Purkinje cell (primary cell): ENCODE results near the gene PDCD2. TPM values are rescaled to one million over a fixed set of nuclear protein-coding genes. Genes with fewer than 3 reads are reported as not detected.

Experiments used
- polyA plus RNA-seq: library from polyadenylated mRNA; unstranded; fragments of >200 nt; fragmentation: Nextera tagmentation; gene quantifications from 2 replicates; pipeline ENCODE4 v1.2.1, GENCODE V29; 2014

Gene PDCD2
- polyA plus RNA-seq, result 38.8 and 46.6 TPM in 2 replicates

DNA sequence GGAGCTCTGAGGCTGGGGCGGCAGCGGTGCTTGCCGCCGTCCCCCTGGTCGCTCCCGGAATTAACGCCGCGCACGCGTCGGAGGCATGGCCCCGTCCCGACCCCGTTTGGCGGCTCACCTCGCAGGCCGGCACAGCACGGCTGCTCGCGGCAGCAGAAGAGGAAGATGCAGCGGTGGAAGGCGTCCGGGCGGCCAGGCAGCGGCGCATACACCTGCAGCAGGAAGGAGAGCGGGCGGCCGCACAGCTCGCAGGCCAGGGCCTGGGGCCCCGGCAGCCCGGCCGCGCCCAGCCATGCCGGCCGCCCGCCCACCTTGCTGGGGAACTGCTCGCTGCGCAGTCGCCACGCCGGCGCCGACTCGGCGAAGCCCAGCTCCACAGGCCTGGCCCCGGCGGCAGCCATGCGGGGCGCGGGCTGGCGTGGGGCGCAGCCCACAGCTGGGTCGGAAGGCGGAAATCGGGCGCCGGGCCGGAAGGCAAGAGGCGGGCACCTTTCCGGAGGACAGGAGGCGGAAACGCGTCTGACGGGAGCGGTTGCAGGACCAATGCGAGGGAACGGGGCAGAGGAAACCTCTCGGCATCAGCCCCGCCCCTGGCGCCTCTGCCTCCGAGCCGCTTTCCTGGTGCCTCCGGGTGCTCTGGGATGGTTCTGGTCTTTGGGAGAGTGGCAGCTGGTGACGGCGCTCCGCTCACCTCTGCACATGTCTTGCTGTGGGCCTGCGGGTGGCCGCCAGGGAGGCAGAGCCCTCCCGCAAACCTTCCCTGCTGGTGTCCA, at the start of gene PDCD2:
TSS of gene PDCD2 (minus strand) at position 457 of the 773 bp plus-strand sequence. CDS start at position 401, 56 bp downstream.

GRCh38 chr6:170554013-170554795, 30.2 kb downstream of the PDCD2 start, which contains the start of gene TBP:
Gene TBP, plus strand, starts transcription at chr6:170554369. Its CDS starts 2,661 bp downstream, at chr6:170557030.

GRCh38 chr6:170552765-170553533, 31.5 kb downstream of the PDCD2 start, which contains the start of gene PSMB1:
Gene PSMB1, minus strand, starts transcription at chr6:170553307. Its CDS starts 65 bp downstream, at chr6:170553242.

Other genes starting within 250 kb of the PDCD2 start
- 332 and 345 TPM in 2 replicates for gene PSMB1, start 31.3 kb downstream of the PDCD2 start, polyA plus RNA-seq
- gene TBP, start 30.3 kb downstream of the PDCD2 start, polyA plus RNA-seq, result 13.1 and 18.3 TPM in 2 replicates